CD8-positive, alpha-beta memory T cell (primary cell): Measurements from ENCODE around the gene KLHL3. TPM values are rescaled to one million over a fixed set of nuclear protein-coding genes. Genes with fewer than 3 reads are reported as not detected.
A peak's percentile ranks its signal among the peaks of the same experiment; 100 is the strongest.

Experiments
- CTCF ChIA-PET: fragments of 350-600 bp; sonication (Branson Sonifier 250); formaldehyde crosslinking; loops from one replicate; lab custom pipeline; 2021; ENCODE audit warnings: antibody characterized with exemption; lab: Charles Lee
- POLR2A ChIA-PET: fragments of 350-600 bp; sonication (Branson Sonifier 250); formaldehyde crosslinking; loops from one replicate; lab custom pipeline; 2021; ENCODE audit warnings: antibody characterized with exemption; lab: Charles Lee
- DNase-seq, 5 donors: peaks; one replicate each; pipeline versions ENCODE4 v3.0.0 to v3.0.0-alpha.2; 2020 to 2022; ENCODE audit warnings: mixed read lengths in 1 of 5
- H3K27ac ChIP-seq: one replicate; pipeline ENCODE4 v1.7.0; 2013; ENCODE audit warnings: low read depth, mild to moderate bottlenecking, low read length, moderate library complexity
- H3K27me3 ChIP-seq: 2 replicates; pipeline ENCODE4 v1.7.0; 2013; ENCODE audit warnings: low read length, mild to moderate bottlenecking; ENCODE audit not compliant: insufficient read depth, poor library complexity, severe bottlenecking
- H3K36me3 ChIP-seq: 2 replicates; pipeline ENCODE4 v1.7.0; 2013; ENCODE audit warnings: mild to moderate bottlenecking, low read length, moderate library complexity; ENCODE audit not compliant: insufficient read depth
- H3K4me1 ChIP-seq: 2 replicates; pipeline ENCODE4 v1.7.0; 2013; ENCODE audit warnings: mild to moderate bottlenecking, low read length, moderate library complexity; ENCODE audit not compliant: insufficient read depth
- H3K4me3 ChIP-seq: 2 replicates; pipeline ENCODE4 v1.7.0; 2013; ENCODE audit warnings: mild to moderate bottlenecking, low read length
- H3K9me3 ChIP-seq: 2 replicates; pipeline ENCODE4 v1.7.0; 2013; ENCODE audit warnings: mild to moderate bottlenecking, low read length
- H3K27ac Mint-ChIP-seq, 8 donors: one replicate each; pipeline ENCODE4 v1.8.0; 2020 to 2021; ENCODE audit warnings: mixed read lengths in 8 of 8, mild to moderate bottlenecking in 6 of 8, inconsistent platforms in 3 of 8, moderate library complexity in 3 of 8
- H3K27me3 Mint-ChIP-seq, 2 donors: one replicate each; pipeline ENCODE4 v1.8.0; 2020 to 2021; ENCODE audit warnings: mixed read lengths in 2 of 2, mild to moderate bottlenecking in 1 of 2, moderate library complexity in 1 of 2
- H3K36me3 Mint-ChIP-seq, 3 donors: one replicate each; pipeline ENCODE4 v1.8.0; 2020 to 2021; ENCODE audit warnings: mixed read lengths in 3 of 3, inconsistent platforms in 1 of 3, mild to moderate bottlenecking in 1 of 3
- H3K4me1 Mint-ChIP-seq, 3 donors: one replicate each; pipeline ENCODE4 v1.8.0; 2020 to 2021; ENCODE audit warnings: mixed read lengths in 3 of 3, inconsistent platforms in 1 of 3, mild to moderate bottlenecking in 1 of 3
- H3K4me3 Mint-ChIP-seq, 7 donors: one replicate each; pipeline ENCODE4 v1.8.0; 2020 to 2021; ENCODE audit warnings: mixed read lengths in 7 of 7, mild to moderate bottlenecking in 6 of 7, moderate library complexity in 4 of 7, inconsistent platforms in 2 of 7
- H3K9me3 Mint-ChIP-seq, 5 donors: one replicate each; pipeline ENCODE4 v1.8.0; 2020 to 2022; ENCODE audit warnings: mixed read lengths in 5 of 5, mild to moderate bottlenecking in 3 of 5, moderate library complexity in 2 of 5, inconsistent platforms in 1 of 5
- polyA plus RNA-seq: library from polyadenylated mRNA; unstranded; fragments of 300-500 nt; fragmentation: Illumina TruSeq; gene quantifications from one replicate; pipeline ENCODE4 v1.2.3, GENCODE V29; 2021
- total RNA-seq, 2 experiments: library from RNA; stranded (reverse); gene quantifications; one replicate each; pipeline ENCODE4 v1.2.3, GENCODE V29; 2021

The KLHL3 gene
- total and polyA plus RNA-seq, 3 experiments from 2014 or later = 2.7 to 3.4 (median 3.3) TPM

- Histone ChIP-seq H3K9me3 (no peaks in the 10 kb centered on the region), H3K27me3 (no peaks in the 10 kb centered on the region), H3K36me3 (peaks cover 9% of the 10 kb centered on the region), H3K4me3 (peak within 1 kb of the TSS; percentile 98), H3K4me1 (peaks cover 29% of the 10 kb centered on the region), H3K27ac (peak within 1 kb of the TSS; percentile 100)
- peak; percentile 95 to 99 (median 98) for DNase-seq
- H3K4me3 Mint-ChIP-seq = peak within 1 kb of the TSS; percentile 97 to 100 (median 99)
- H3K36me3 Mint-ChIP-seq = peaks cover 0 to 41% (median 4%) of the 10 kb centered on the region in 3 donors
- H3K4me1 Mint-ChIP-seq = peaks cover 31 to 40% (median 38%) of the 10 kb centered on the region in 3 donors
- CTCF ChIA-PET = interaction anchor here (1.0 to 2.5 kb wide), 7 partner anchors 12 to 276 kb away, joined by 3 to 25 read pairs (median 3); partner anchors contain the start of gene KLHL3
- POLR2A ChIA-PET = interaction anchor here (0.6 to 2.6 kb wide), 12 partner anchors 12 to 599 kb away, joined by 3 to 23 read pairs (median 4); partner anchors contain the start of genes KIF20A and KLHL3
- peaks cover 4 to 10% of the 10 kb centered on the region in 2 donors for H3K27me3 Mint-ChIP-seq
- H3K27ac Mint-ChIP-seq = peak within 1 kb of the TSS; percentile 99 to 100 (median 100)
- H3K9me3 Mint-ChIP-seq = no peaks in the 10 kb centered on the region
Observed at GRCh38 chr5:137754188-137754960, 18.5 kb upstream of the KLHL3 start, which contains the start of gene HNRNPA0. Gene HNRNPA0, minus strand, starts transcription at chr5:137754363. Its CDS starts 297 bp downstream, at chr5:137754066.

GRCh38 chr5:137753691-137754187 is 17.9 kb upstream of the KLHL3 start:
- H3K4me3 ChIP-seq = peak overlapping the region; percentile 98

GRCh38 chr5:137752905-137753690 is 17.2 kb upstream of the KLHL3 start:
- Histone ChIP-seq H3K27me3 (no peaks in the 10 kb centered on the region), H3K4me1 (peaks cover 29% of the 10 kb centered on the region), H3K9me3 (no peaks in the 10 kb centered on the region), H3K27ac (peak overlapping the region; percentile 100), H3K36me3 (peaks cover 9% of the 10 kb centered on the region), H3K4me3 (peak overlapping the region; percentile 98)
- ChIA-PET CTCF (interaction anchor here (1.0 to 2.5 kb wide), 7 partner anchors 11 to 98 kb away, joined by 3 to 25 read pairs (median 3); partner anchors contain the start of gene KLHL3), POLR2A (interaction anchor here (0.6 to 2.6 kb wide), 10 partner anchors 11 to 1446 kb away, joined by 3 to 23 read pairs (median 5); partner anchors contain the start of gene KLHL3)
- H3K4me1 Mint-ChIP-seq = peaks cover 31 to 47% (median 38%) of the 10 kb centered on the region in 3 donors
- no peaks in the 10 kb centered on the region for H3K9me3 Mint-ChIP-seq
- DNase-seq = peak; percentile 27 to 66 (median 44)
- peak overlapping the region; percentile 97 to 100 (median 99) for H3K4me3 Mint-ChIP-seq
- H3K36me3 Mint-ChIP-seq = peaks cover 0 to 41% (median 4%) of the 10 kb centered on the region in 3 donors
- H3K27me3 Mint-ChIP-seq = peaks cover 0 to 6% of the 10 kb centered on the region in 2 donors
- peak overlapping the region; percentile 99 to 100 (median 100) for H3K27ac Mint-ChIP-seq

More at GRCh38 chr5:137753691-137754187, 17.9 kb upstream of the KLHL3 start:
- Histone ChIP-seq H3K4me1 (peaks cover 29% of the 10 kb centered on the region), H3K27me3 (no peaks in the 10 kb centered on the region), H3K9me3 (no peaks in the 10 kb centered on the region), H3K36me3 (peaks cover 9% of the 10 kb centered on the region), H3K27ac (peak overlapping the region; percentile 100)
- Mint-ChIP-seq H3K36me3 (peaks cover 0 to 41% (median 4%) of the 10 kb centered on the region in 3 donors), H3K27me3 (peaks cover 4 to 7% of the 10 kb centered on the region in 2 donors), H3K4me1 (peaks cover 31 to 47% (median 38%) of the 10 kb centered on the region in 3 donors), H3K4me3 (peak overlapping the region; percentile 97 to 100 (median 99)), H3K27ac (peak overlapping the region; percentile 99 to 100 (median 100)), H3K9me3 (no peaks in the 10 kb centered on the region)
- no peak for DNase-seq
- ChIA-PET POLR2A (interaction anchor here (0.6 to 2.6 kb wide), 10 partner anchors 11 to 600 kb away, joined by 3 to 23 read pairs (median 4); partner anchors contain the start of gene KLHL3), CTCF (interaction anchor here (1.0 to 2.5 kb wide), 8 partner anchors 11 to 277 kb away, joined by 3 to 25 read pairs (median 3); partner anchors contain the start of gene KLHL3)

GRCh38 chr5:137751869-137752491 is 16.1 kb upstream of the KLHL3 start:
- no peaks in the 10 kb centered on the region for H3K9me3 ChIP-seq
- ChIA-PET POLR2A (interaction anchor here (0.7 to 1.3 kb wide), 3 partner anchors 10 to 38 kb away, joined by 3 to 4 read pairs (median 3); partner anchors contain the start of gene KLHL3), CTCF (interaction anchor here (0.7 to 2.0 kb wide), 8 partner anchors 10 to 1613 kb away, joined by 3 to 12 read pairs (median 4); partner anchors contain the start of gene KLHL3)
- peak in 2 of 5 donors; percentile 32 to 45 for DNase-seq
- Mint-ChIP-seq H3K4me1 (peaks cover 31 to 47% (median 38%) of the 10 kb centered on the region in 3 donors), H3K9me3 (no peaks in the 10 kb centered on the region), H3K36me3 (peaks cover 0 to 41% (median 4%) of the 10 kb centered on the region in 3 donors), H3K27ac (peak overlapping the region; percentile 77 to 100 (median 100)), H3K4me3 (peak overlapping the region; percentile 97 to 100 (median 99)), H3K27me3 (peaks cover 0 to 6% of the 10 kb centered on the region in 2 donors)
- H3K27me3 ChIP-seq = no peaks in the 10 kb centered on the region
- H3K36me3 ChIP-seq = peaks cover 9% of the 10 kb centered on the region
- H3K27ac ChIP-seq = peak overlapping the region; percentile 100
- peak overlapping the region; percentile 63 for H3K4me3 ChIP-seq
- H3K4me1 ChIP-seq = peaks cover 29% of the 10 kb centered on the region

GRCh38 chr5:137750436-137750835 is 14.5 kb upstream of the KLHL3 start:
- Histone ChIP-seq H3K27me3 (no peaks in the 10 kb centered on the region), H3K27ac (no peak overlapping the region), H3K4me1 (peaks cover 26% of the 10 kb centered on the region), H3K36me3 (peaks cover 9% of the 10 kb centered on the region), H3K9me3 (no peaks in the 10 kb centered on the region), H3K4me3 (no peak overlapping the region)
- H3K27me3 Mint-ChIP-seq = peaks cover 0 to 4% of the 10 kb centered on the region in 2 donors
- ChIA-PET POLR2A (interaction anchor here (1.1 to 1.3 kb wide), 2 partner anchors 8 to 56 kb away, joined by 3 read pairs; no protein-coding TSS in a partner anchor), CTCF (interaction anchor here (0.8 to 2.0 kb wide), 2 partner anchors 9 to 91 kb away, joined by 3 to 12 read pairs; no protein-coding TSS in a partner anchor)
- H3K9me3 Mint-ChIP-seq = no peaks in the 10 kb centered on the region
- peak overlapping the region in 1 of 7 donors; percentile 97 for H3K4me3 Mint-ChIP-seq
- peak overlapping the region in 5 of 8 donors; percentile 8 to 99 (median 25) for H3K27ac Mint-ChIP-seq
- no peak for DNase-seq
- peaks cover 0 to 41% (median 4%) of the 10 kb centered on the region in 3 donors for H3K36me3 Mint-ChIP-seq
- H3K4me1 Mint-ChIP-seq = peaks cover 31 to 47% (median 38%) of the 10 kb centered on the region in 3 donors

- ChIA-PET CTCF (interaction anchor here (1.5 to 10.1 kb wide), 2 partner anchors 87 to 88 kb away, joined by 5 to 170 read pairs; no protein-coding TSS in a partner anchor), POLR2A (no interaction called here)
- H3K27ac Mint-ChIP-seq = no peak overlapping the region
- no peaks in the 10 kb centered on the region for H3K9me3 Mint-ChIP-seq
- H3K27ac ChIP-seq = no peak overlapping the region
- no peak overlapping the region for H3K4me3 Mint-ChIP-seq
- peaks cover 22% of the 10 kb centered on the region for H3K4me1 ChIP-seq
- peaks cover 9% of the 10 kb centered on the region for H3K36me3 ChIP-seq
- no peaks in the 10 kb centered on the region for H3K9me3 ChIP-seq
- H3K4me1 Mint-ChIP-seq = peaks cover 31 to 43% (median 34%) of the 10 kb centered on the region in 3 donors
- peaks cover 0 to 20% (median 4%) of the 10 kb centered on the region in 3 donors for H3K36me3 Mint-ChIP-seq
- DNase-seq = no peak
- no peaks in the 10 kb centered on the region for H3K27me3 Mint-ChIP-seq
- H3K4me3 ChIP-seq = no peak overlapping the region
- no peaks in the 10 kb centered on the region for H3K27me3 ChIP-seq
Observed at GRCh38 chr5:137747848-137748247, 12.0 kb upstream of the KLHL3 start.
